ENCODE measurements around the gene KLF14. TPM values are rescaled to one million over a fixed set of nuclear protein-coding genes. Genes with fewer than 3 reads are reported as not detected.

Gene KLF14
- total and polyA plus RNA-seq, 2 of the 4 experiments (the other 2 are of a cell fraction) = 0.05 TPM; not detected in 1

GRCh38 chr7:130732980-130733930 lies 752 bp downstream of the KLF14 start:
- no peak overlapping the region for H4K91ac ChIP-seq (ENCODE audit: insufficient read depth, low read depth, low read length)
- H3K18ac ChIP-seq (ENCODE audit: low read depth, low read length) = no peak overlapping the region
- H2AFZ ChIP-seq (replicated peaks; ENCODE audit: low read length, poor library complexity) = peak overlapping the region; percentile 88
- no peak overlapping the region for H3K9ac ChIP-seq (ENCODE audit: low read depth, low read length)
- H3K36me3 ChIP-seq (ENCODE audit: control insufficient read depth, insufficient read depth, low read length) = no peaks in the 10 kb centered on the region
- BruUV-seq (replicated peaks) = no TSS peak
- DNase-seq (peak; percentile 1), ATAC-seq (ENCODE audit: low read depth) (no peak)
- no peak overlapping the region for H3K56ac ChIP-seq (ENCODE audit: extremely low read depth, insufficient read depth, low read length)
- no peak overlapping the region for H2BK20ac ChIP-seq (ENCODE audit: low read depth, low read length)
- no peak overlapping the region for H2BK5ac ChIP-seq (ENCODE audit: low read depth, low read length, poor library complexity, severe bottlenecking)
- H2BK120ac ChIP-seq (ENCODE audit: low read depth, low read length) = no peak overlapping the region
- intact Hi-C loops (cut with micrococcal nuclease) (no loop called here), dilution Hi-C loops (cut with HindIII; ENCODE audit: low sequenced_read_pairs, unreplicated experiment) (no loop called here), in situ Hi-C loops (cut with MboI; ENCODE audit: low sequenced_read_pairs) (no loop called here)
- ChIA-PET CTCF (no interaction called here), POLR2A (ENCODE audit: unreplicated experiment) (no interaction called here)
- no peak overlapping the region for H3K4ac ChIP-seq (ENCODE audit: low read depth, low read length)
- no peak overlapping the region for H4K5ac ChIP-seq (ENCODE audit: low read depth, low read length)
- no peak overlapping the region for H4K8ac ChIP-seq (ENCODE audit: low read depth in 2 of 2, low read length in 2 of 2)
- no peak overlapping the region for H2BK15ac ChIP-seq (ENCODE audit: low read depth, low read length)
- H3K4me2 ChIP-seq (ENCODE audit: low read depth, low read length) = peak overlapping the region; percentile 61; the same call in 1 of the 2 replicates
- peaks cover 38% of the 10 kb centered on the region for H3K9me3 ChIP-seq (ENCODE audit: control insufficient read depth, insufficient read depth, low read length)
- no peaks in the 10 kb centered on the region for H3K79me1 ChIP-seq (ENCODE audit: low read depth in 1 of 2, low read length in 2 of 2)
- peak overlapping the region; percentile 91 for H3K4me3 ChIP-seq (ENCODE audit: insufficient read depth, low read depth, low read length)
- no peak overlapping the region for H2AK5ac ChIP-seq (ENCODE audit: low read depth, low read length)
- no peak overlapping the region for H3K23ac ChIP-seq (ENCODE audit: low read depth, low read length)
- H3K4me1 ChIP-seq (ENCODE audit: control insufficient read depth, insufficient read depth, low read length) = no peaks in the 10 kb centered on the region
- no peak overlapping the region for H3K27ac ChIP-seq (ENCODE audit: insufficient read depth, low read length)
- no peak for TF ChIP-seq RAD21 (IDR thresholded peaks at IDR 0.05; ENCODE audit: low read length)
- TF ChIP-seq MAFK (IDR thresholded peaks at IDR 0.05; ENCODE audit: low read depth, low read length) = no peak
- no peak for TF ChIP-seq ELK1 (IDR thresholded peaks at IDR 0.05; ENCODE audit: borderline replicate concordance, low read depth, low read length)
- no peak for TF ChIP-seq RCOR1 (IDR thresholded peaks at IDR 0.05; ENCODE audit: insufficient replicate concordance, low read length)
- no peak for TF ChIP-seq POLR2A (IDR thresholded peaks at IDR 0.05; ENCODE audit: low read depth, low read length)
- no peak for TF ChIP-seq FOS (IDR thresholded peaks at IDR 0.05; ENCODE audit: low read depth, low read length)
- TF ChIP-seq NFE2L2 (IDR thresholded peaks at IDR 0.05; ENCODE audit: low read depth, low read length) = no peak
- TF ChIP-seq SMC3 (IDR thresholded peaks at IDR 0.05; ENCODE audit: low read depth, low read length) = no peak
- TF ChIP-seq BHLHE40 (IDR thresholded peaks at IDR 0.05; ENCODE audit: low read depth, low read length) = no peak
- no peak for TF ChIP-seq CEBPB (IDR thresholded peaks at IDR 0.05; ENCODE audit: low read depth, low read length)
- TF ChIP-seq RFX5 (IDR thresholded peaks at IDR 0.05; ENCODE audit: low read depth, low read length) = no peak
- TF ChIP-seq CTCF (conservative IDR thresholded peaks at IDR 0.05; ENCODE audit: low read depth, low read length) = no peak
- no peak for TF ChIP-seq MXI1 (IDR thresholded peaks at IDR 0.05; ENCODE audit: borderline replicate concordance, low read depth, low read length)
- no peak overlapping the region for H3K14ac ChIP-seq (replicated peaks; ENCODE audit: low read depth, low read length)
- H3K27me3 ChIP-seq (ENCODE audit: control insufficient read depth, insufficient read depth, low read length) = peaks cover 55% of the 10 kb centered on the region
- no peaks in the 10 kb centered on the region for H3K9me1 ChIP-seq (ENCODE audit: insufficient read depth, low read length)
- H2AK9ac ChIP-seq (replicated peaks; ENCODE audit: low read depth, low read length, poor library complexity) = no peak overlapping the region
- WGBS, 2 experiments (ENCODE audit: extremely low coverage in 2 of 2, insufficient read length in 1 of 2) = 8% methylated on average over 58 of the region's 100 CpGs; no CpG with 5 or more reads in 1 of the 2 experiments
- no peaks in the 10 kb centered on the region for H4K20me1 ChIP-seq (ENCODE audit: insufficient read depth, low read length)
